SK-N-SH treated with all-trans-retinoic acid at 6 μM for 48 hours (cell line): Measurements from ENCODE around the gene P2RX5.

Source experiments
- ATAC-seq: fragments of 200-7000 bp; cut with Tn5 transposase; 3 replicates; pipeline ENCODE4 v1.9.1; 2020; ENCODE audit warnings: mild to moderate bottlenecking, moderate library complexity
- ARNTL ChIP-seq: fragments of 450-650 bp; formaldehyde crosslinking; IDR thresholded peaks from 2 replicates; pipeline ENCODE4 v1.5.0; 2020; ENCODE audit warnings: low read depth, mild to moderate bottlenecking, moderate library complexity, borderline replicate concordance
- BACH2 ChIP-seq: fragments of 250-450 bp; sonication (Bioruptor Pico); IDR thresholded peaks from 2 replicates; pipeline ENCODE4 v1.9.0; 2021; ENCODE audit warnings: mild to moderate bottlenecking, borderline replicate concordance
- CSDC2 ChIP-seq: fragments of 250-450 bp; sonication (Bioruptor Pico); IDR thresholded peaks from 2 replicates; pipeline ENCODE4 v1.5.0; 2020; ENCODE audit warnings: mild to moderate bottlenecking, moderate library complexity
- ESRRG ChIP-seq: fragments of 250-450 bp; sonication (Bioruptor Pico); IDR thresholded peaks from 2 replicates; pipeline ENCODE4 v1.6.1; 2021; ENCODE audit warnings: mild to moderate bottlenecking
- GLIS3 ChIP-seq: fragments of 250-450 bp; sonication (Bioruptor Pico); IDR thresholded peaks from 2 replicates; pipeline ENCODE4 v1.5.0; 2020; ENCODE audit warnings: mild to moderate bottlenecking, moderate library complexity
- ISL1 ChIP-seq: fragments of 250-450 bp; sonication (Bioruptor Pico); IDR thresholded peaks from 2 replicates; pipeline ENCODE4 v2.1.2; 2022; ENCODE audit warnings: mild to moderate bottlenecking, moderate library complexity
- OSR1 ChIP-seq: fragments of 250-450 bp; sonication (Bioruptor Pico); IDR thresholded peaks from 2 replicates; pipeline ENCODE4 v1.8.0; 2022; ENCODE audit warnings: moderate library complexity, mild to moderate bottlenecking, inconsistent platforms
- PPARA ChIP-seq: fragments of 250-450 bp; sonication (Bioruptor Pico); IDR thresholded peaks from 2 replicates; pipeline ENCODE4 v1.5.0; 2020; ENCODE audit warnings: mild to moderate bottlenecking, borderline replicate concordance
- RARB ChIP-seq: fragments of 250-450 bp; sonication (Bioruptor Pico); IDR thresholded peaks from 2 replicates; pipeline ENCODE4 v1.8.0; 2021; ENCODE audit warnings: mild to moderate bottlenecking, moderate library complexity
- SNAI2 ChIP-seq: fragments of 250-450 bp; sonication (Bioruptor Pico); IDR thresholded peaks from 2 replicates; pipeline ENCODE4 v1.5.0; 2020; ENCODE audit warnings: mild to moderate bottlenecking, moderate library complexity
- TCF4 ChIP-seq: fragments of 250-450 bp; sonication (Bioruptor Pico); IDR thresholded peaks from 2 replicates; pipeline ENCODE4 v1.8.0; 2021; ENCODE audit warnings: mild to moderate bottlenecking, moderate library complexity, borderline replicate concordance
- TOX ChIP-seq: fragments of 250-450 bp; sonication (Bioruptor Pico); IDR thresholded peaks from 2 replicates; pipeline ENCODE4 v1.8.0; 2021; ENCODE audit warnings: mild to moderate bottlenecking, moderate library complexity, borderline replicate concordance
- ZC3H10 ChIP-seq: fragments of 250-450 bp; sonication (Bioruptor Pico); IDR thresholded peaks from 2 replicates; pipeline ENCODE4 v1.5.1; 2021; ENCODE audit warnings: mild to moderate bottlenecking, moderate library complexity
- ZFP3 ChIP-seq: fragments of 250-450 bp; sonication (Bioruptor Pico); IDR thresholded peaks from 2 replicates; pipeline ENCODE4 v1.5.0; 2020; ENCODE audit warnings: mild to moderate bottlenecking, moderate library complexity
- ZFP30 ChIP-seq: fragments of 450-650 bp; formaldehyde crosslinking; IDR thresholded peaks from 2 replicates; pipeline ENCODE4 v1.5.0; 2022; ENCODE audit warnings: mild to moderate bottlenecking, moderate library complexity
- ZNF565 ChIP-seq: fragments of 450-650 bp; formaldehyde crosslinking; conservative IDR thresholded peaks from 2 replicates; pipeline ENCODE4 v1.5.0; 2020; ENCODE audit warnings: low read depth, mild to moderate bottlenecking, moderate library complexity
- ZNF70 ChIP-seq: fragments of 450-650 bp; formaldehyde crosslinking; IDR thresholded peaks from 2 replicates; pipeline ENCODE4 v1.5.0; 2020; ENCODE audit warnings: mild to moderate bottlenecking, moderate library complexity
- ZNF8 ChIP-seq: fragments of 450-650 bp; formaldehyde crosslinking; IDR thresholded peaks from 2 replicates; pipeline ENCODE4 v1.5.0; 2020; ENCODE audit warnings: mild to moderate bottlenecking, moderate library complexity
- TF ChIP-seq, protein P1 (sequence below): fragments of 250-450 bp; sonication (Bioruptor Pico); IDR thresholded peaks from 2 replicates; pipeline ENCODE4 v1.5.0; 2020; ENCODE audit warnings: mild to moderate bottlenecking, moderate library complexity
- TF ChIP-seq, protein P2 (sequence below): fragments of 250-450 bp; sonication (Bioruptor Pico); IDR thresholded peaks from 2 replicates; pipeline ENCODE4 v1.8.0; 2021; ENCODE audit warnings: low read depth, mild to moderate bottlenecking, moderate library complexity, borderline replicate concordance
- TF ChIP-seq, protein P3 (sequence below): fragments of 250-450 bp; sonication (Bioruptor Pico); IDR thresholded peaks from 2 replicates; pipeline ENCODE4 v1.5.1; 2021; ENCODE audit warnings: mild to moderate bottlenecking, moderate library complexity
- TF ChIP-seq, protein P4 (sequence below): fragments of 250-450 bp; sonication (Bioruptor Pico); IDR thresholded peaks from 2 replicates; pipeline ENCODE4 v1.5.1; 2020; ENCODE audit warnings: low read depth, mild to moderate bottlenecking, moderate library complexity
- TF ChIP-seq, protein P5 (sequence below): fragments of 250-450 bp; sonication (Bioruptor Pico); IDR thresholded peaks from 2 replicates; pipeline ENCODE4 v1.8.0; 2020; ENCODE audit warnings: mild to moderate bottlenecking, moderate library complexity, borderline replicate concordance

Gene P2RX5

DNA sequence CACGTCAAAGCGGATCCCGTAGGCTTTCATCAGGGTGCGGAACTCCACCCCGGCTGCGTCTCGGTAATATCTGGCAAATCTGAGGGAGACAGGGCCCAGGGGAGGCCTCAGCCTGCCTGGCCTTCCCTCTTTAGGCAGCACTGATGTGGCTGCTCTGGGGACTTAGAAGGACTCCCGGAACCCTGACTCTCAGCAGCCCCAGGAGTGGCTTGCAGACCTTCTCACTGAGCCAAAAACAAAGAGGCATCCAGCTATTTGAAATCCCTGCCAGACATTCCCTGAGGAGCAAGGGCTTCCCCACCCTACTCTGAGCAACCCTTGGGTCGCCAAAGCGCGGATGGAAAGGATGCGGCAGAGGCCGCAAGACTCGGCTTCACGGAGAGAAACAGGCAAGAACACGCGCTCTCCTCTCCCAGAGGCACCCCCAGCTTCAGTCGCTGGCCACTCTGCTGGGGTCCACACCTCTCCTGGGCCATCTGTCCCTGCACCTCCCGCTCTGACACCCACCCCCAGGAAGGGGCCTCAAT is 7.9 kb downstream of the P2RX5 start (continued):
- TF ChIP-seq, protein P1, sequence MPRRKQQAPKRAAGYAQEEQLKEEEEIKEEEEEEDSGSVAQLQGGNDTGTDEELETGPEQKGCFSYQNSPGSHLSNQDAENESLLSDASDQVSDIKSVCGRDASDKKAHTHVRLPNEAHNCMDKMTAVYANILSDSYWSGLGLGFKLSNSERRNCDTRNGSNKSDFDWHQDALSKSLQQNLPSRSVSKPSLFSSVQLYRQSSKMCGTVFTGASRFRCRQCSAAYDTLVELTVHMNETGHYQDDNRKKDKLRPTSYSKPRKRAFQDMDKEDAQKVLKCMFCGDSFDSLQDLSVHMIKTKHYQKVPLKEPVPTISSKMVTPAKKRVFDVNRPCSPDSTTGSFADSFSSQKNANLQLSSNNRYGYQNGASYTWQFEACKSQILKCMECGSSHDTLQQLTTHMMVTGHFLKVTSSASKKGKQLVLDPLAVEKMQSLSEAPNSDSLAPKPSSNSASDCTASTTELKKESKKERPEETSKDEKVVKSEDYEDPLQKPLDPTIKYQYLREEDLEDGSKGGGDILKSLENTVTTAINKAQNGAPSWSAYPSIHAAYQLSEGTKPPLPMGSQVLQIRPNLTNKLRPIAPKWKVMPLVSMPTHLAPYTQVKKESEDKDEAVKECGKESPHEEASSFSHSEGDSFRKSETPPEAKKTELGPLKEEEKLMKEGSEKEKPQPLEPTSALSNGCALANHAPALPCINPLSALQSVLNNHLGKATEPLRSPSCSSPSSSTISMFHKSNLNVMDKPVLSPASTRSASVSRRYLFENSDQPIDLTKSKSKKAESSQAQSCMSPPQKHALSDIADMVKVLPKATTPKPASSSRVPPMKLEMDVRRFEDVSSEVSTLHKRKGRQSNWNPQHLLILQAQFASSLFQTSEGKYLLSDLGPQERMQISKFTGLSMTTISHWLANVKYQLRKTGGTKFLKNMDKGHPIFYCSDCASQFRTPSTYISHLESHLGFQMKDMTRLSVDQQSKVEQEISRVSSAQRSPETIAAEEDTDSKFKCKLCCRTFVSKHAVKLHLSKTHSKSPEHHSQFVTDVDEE (CRISPR knock-in tag) = no peak
- TF ChIP-seq ISL1 (no peak), ZFP30 (CRISPR knock-in tag) (no peak), ESRRG (no peak), CSDC2 (CRISPR knock-in tag) (no peak), RARB (CRISPR knock-in tag) (no peak), ZC3H10 (CRISPR knock-in tag) (no peak), GLIS3 (CRISPR knock-in tag) (no peak)

DNA sequence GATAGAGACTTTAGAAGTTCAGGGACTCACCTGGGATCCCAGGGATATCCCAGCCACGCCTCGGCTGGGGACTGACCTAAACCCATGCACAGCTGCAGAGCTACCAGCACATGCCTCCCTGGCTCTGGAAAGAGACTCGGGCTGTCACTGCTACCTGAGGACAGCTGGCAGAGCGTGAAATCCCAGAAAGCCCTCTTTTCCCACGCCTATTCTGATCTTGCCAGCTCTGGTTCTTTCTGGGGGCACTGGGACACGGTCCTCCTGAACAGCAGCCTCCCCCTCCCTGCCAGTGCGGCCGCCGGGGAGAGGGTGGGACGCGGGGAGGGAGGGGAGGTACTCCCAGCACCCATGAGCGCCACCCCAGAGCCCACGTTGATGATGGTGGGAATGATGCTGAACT is 10.8 kb downstream of the P2RX5 start:
- TF ChIP-seq, protein P1 (CRISPR knock-in tag) = no peak
- no peak for TF ChIP-seq SNAI2
- no peak for TF ChIP-seq TOX (CRISPR knock-in tag)
- TF ChIP-seq RARB (CRISPR knock-in tag) = no peak
- no peak for TF ChIP-seq PPARA (CRISPR knock-in tag)
- TF ChIP-seq ZNF565 = no peak
- no peak for TF ChIP-seq ESRRG
- no peak for TF ChIP-seq TCF4 (CRISPR knock-in tag)
- no peak for TF ChIP-seq ZFP3
- no peak for TF ChIP-seq GLIS3 (CRISPR knock-in tag)
- TF ChIP-seq ISL1 = no peak
- no peak for ATAC-seq

DNA sequence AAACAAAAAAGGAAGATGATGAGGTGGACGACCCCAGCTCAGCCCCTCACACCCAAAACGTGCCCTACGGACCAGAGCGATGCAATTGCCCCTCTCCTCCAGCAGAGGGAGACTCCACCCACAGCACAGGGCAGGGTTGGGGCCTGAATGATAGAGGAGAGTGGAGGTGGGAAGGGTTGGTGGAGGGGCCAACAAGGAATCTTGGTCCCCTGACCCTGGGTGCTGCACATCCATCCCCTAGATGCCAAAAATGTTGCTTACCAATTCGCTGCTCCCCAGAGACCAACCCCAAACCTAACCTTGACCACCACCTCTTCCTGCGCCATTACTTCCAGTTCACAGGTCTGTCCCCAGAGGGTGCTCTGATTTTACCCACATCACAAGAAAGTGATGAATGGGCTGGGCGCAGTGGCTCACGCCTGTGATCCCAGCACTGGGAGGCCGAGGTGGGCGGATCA is 12.9 kb downstream of the P2RX5 start:
- TF ChIP-seq ZFP30 (CRISPR knock-in tag) (no peak), OSR1 (CRISPR knock-in tag) (no peak), ZNF8 (CRISPR knock-in tag) (no peak), ESRRG (no peak), ZFP3 (no peak), TOX (CRISPR knock-in tag) (no peak), PPARA (CRISPR knock-in tag) (no peak), RARB (CRISPR knock-in tag) (no peak), CSDC2 (CRISPR knock-in tag) (no peak), ZNF70 (no peak), ISL1 (no peak), GLIS3 (CRISPR knock-in tag) (no peak), TCF4 (CRISPR knock-in tag) (no peak), SNAI2 (no peak), BACH2 (no peak), ARNTL (CRISPR knock-in tag) (no peak)
- TF ChIP-seq, protein P2, sequence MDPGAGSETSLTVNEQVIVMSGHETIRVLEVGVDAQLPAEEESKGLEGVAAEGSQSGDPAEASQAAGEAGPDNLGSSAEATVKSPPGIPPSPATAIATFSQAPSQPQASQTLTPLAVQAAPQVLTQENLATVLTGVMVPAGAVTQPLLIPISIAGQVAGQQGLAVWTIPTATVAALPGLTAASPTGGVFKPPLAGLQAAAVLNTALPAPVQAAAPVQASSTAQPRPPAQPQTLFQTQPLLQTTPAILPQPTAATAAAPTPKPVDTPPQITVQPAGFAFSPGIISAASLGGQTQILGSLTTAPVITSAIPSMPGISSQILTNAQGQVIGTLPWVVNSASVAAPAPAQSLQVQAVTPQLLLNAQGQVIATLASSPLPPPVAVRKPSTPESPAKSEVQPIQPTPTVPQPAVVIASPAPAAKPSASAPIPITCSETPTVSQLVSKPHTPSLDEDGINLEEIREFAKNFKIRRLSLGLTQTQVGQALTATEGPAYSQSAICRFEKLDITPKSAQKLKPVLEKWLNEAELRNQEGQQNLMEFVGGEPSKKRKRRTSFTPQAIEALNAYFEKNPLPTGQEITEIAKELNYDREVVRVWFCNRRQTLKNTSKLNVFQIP = no peak
- TF ChIP-seq, protein P3, sequence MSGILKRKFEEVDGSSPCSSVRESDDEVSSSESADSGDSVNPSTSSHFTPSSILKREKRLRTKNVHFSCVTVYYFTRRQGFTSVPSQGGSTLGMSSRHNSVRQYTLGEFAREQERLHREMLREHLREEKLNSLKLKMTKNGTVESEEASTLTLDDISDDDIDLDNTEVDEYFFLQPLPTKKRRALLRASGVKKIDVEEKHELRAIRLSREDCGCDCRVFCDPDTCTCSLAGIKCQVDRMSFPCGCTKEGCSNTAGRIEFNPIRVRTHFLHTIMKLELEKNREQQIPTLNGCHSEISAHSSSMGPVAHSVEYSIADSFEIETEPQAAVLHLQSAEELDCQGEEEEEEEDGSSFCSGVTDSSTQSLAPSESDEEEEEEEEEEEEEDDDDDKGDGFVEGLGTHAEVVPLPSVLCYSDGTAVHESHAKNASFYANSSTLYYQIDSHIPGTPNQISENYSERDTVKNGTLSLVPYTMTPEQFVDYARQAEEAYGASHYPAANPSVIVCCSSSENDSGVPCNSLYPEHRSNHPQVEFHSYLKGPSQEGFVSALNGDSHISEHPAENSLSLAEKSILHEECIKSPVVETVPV (CRISPR knock-in tag) = no peak
- TF ChIP-seq, protein P4, sequence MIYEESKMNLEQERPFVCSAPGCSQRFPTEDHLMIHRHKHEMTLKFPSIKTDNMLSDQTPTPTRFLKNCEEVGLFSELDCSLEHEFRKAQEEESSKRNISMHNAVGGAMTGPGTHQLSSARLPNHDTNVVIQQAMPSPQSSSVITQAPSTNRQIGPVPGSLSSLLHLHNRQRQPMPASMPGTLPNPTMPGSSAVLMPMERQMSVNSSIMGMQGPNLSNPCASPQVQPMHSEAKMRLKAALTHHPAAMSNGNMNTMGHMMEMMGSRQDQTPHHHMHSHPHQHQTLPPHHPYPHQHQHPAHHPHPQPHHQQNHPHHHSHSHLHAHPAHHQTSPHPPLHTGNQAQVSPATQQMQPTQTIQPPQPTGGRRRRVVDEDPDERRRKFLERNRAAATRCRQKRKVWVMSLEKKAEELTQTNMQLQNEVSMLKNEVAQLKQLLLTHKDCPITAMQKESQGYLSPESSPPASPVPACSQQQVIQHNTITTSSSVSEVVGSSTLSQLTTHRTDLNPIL (CRISPR knock-in tag) = no peak
- TF ChIP-seq, protein P5, sequence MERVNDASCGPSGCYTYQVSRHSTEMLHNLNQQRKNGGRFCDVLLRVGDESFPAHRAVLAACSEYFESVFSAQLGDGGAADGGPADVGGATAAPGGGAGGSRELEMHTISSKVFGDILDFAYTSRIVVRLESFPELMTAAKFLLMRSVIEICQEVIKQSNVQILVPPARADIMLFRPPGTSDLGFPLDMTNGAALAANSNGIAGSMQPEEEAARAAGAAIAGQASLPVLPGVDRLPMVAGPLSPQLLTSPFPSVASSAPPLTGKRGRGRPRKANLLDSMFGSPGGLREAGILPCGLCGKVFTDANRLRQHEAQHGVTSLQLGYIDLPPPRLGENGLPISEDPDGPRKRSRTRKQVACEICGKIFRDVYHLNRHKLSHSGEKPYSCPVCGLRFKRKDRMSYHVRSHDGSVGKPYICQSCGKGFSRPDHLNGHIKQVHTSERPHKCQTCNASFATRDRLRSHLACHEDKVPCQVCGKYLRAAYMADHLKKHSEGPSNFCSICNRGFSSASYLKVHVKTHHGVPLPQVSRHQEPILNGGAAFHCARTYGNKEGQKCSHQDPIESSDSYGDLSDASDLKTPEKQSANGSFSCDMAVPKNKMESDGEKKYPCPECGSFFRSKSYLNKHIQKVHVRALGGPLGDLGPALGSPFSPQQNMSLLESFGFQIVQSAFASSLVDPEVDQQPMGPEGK (CRISPR knock-in tag) = no peak
- TF ChIP-seq, all 23 proteins: peak for 0
- peak; percentile 86 for ATAC-seq
